ENCODE measurements around the gene PNKP. TPM values are rescaled to one million over a fixed set of nuclear protein-coding genes. Genes with fewer than 3 reads are reported as not detected.

The PNKP gene
- total and polyA plus RNA-seq, 9 donors, result 6.8 to 111 (median 53.9) TPM

DNA sequence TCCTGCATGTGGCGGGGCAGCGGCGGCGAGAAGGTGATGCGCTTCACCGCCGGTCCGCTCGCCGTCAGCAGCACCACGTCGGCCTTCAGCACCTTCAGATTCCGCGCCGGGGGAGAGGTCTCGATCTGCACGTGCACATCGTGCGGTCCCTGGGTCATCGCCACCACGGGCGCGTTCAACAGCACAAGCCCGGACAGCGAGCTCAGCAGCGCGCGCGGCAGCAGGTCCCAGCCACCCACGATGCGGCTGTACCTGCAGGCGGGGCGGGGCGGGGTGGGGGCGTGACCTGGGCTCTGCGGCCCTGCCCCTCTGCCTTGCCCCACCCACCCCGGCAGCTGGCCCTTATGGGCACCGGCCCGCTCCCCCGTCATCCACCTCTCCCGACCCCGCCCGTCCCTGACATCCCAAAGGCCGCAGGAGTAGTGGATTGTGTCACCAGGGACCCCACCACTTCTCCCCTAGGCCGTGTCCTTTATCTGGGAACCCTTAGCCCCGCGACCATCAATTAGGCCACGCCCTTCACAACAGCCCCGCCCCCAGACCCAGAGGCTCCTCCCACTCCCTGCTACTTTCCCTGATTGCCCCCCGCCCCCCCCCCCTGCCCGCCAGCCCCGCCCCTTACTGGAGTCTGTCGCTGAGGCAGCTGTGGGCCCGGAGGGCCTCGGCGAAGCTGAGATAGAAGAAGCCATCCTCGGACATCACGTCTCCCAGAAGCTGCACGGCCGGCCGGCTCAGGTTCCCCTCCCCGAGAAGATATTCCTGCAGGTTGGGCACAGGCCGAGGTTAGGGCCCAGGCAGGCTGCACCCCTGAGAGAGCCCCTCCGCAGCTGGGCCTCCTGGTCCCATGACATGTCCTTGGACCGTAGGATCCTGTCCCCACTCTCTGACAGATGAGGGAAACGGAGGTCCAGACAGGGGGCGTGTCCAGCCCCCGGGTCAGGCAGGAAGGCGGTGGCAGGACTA is 23.3 kb upstream of the PNKP start:
- Histone ChIP-seq H3K27me3 (no peaks in the 10 kb centered on the region), H3K4me3 (peak overlapping the region; percentile 2), H3K36me3 (no peaks in the 10 kb centered on the region), H3K4me1 (ENCODE audit: insufficient read depth) (peaks cover 6% of the 10 kb centered on the region), H3K9me3 (no peaks in the 10 kb centered on the region), H3K27ac (no peak overlapping the region)
- intact Hi-C loops (cut with DNase I), result no loop called here
- TF ChIP-seq, protein P1, sequence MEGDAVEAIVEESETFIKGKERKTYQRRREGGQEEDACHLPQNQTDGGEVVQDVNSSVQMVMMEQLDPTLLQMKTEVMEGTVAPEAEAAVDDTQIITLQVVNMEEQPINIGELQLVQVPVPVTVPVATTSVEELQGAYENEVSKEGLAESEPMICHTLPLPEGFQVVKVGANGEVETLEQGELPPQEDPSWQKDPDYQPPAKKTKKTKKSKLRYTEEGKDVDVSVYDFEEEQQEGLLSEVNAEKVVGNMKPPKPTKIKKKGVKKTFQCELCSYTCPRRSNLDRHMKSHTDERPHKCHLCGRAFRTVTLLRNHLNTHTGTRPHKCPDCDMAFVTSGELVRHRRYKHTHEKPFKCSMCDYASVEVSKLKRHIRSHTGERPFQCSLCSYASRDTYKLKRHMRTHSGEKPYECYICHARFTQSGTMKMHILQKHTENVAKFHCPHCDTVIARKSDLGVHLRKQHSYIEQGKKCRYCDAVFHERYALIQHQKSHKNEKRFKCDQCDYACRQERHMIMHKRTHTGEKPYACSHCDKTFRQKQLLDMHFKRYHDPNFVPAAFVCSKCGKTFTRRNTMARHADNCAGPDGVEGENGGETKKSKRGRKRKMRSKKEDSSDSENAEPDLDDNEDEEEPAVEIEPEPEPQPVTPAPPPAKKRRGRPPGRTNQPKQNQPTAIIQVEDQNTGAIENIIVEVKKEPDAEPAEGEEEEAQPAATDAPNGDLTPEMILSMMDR (IDR thresholded peaks at IDR 0.05), result no peak
- TF ChIP-seq POLR2A (IDR thresholded peaks at IDR 0.05) (no peak), EP300 (IDR thresholded peaks at IDR 0.05) (no peak)
- peak in 3 of 5 donors; percentile 49 to 69 (median 60) for DNase-seq
- 11 to 19% (median 14%) methylated on average over 31 to 69 of the region's 69 CpGs for WGBS, 3 donors

DNA sequence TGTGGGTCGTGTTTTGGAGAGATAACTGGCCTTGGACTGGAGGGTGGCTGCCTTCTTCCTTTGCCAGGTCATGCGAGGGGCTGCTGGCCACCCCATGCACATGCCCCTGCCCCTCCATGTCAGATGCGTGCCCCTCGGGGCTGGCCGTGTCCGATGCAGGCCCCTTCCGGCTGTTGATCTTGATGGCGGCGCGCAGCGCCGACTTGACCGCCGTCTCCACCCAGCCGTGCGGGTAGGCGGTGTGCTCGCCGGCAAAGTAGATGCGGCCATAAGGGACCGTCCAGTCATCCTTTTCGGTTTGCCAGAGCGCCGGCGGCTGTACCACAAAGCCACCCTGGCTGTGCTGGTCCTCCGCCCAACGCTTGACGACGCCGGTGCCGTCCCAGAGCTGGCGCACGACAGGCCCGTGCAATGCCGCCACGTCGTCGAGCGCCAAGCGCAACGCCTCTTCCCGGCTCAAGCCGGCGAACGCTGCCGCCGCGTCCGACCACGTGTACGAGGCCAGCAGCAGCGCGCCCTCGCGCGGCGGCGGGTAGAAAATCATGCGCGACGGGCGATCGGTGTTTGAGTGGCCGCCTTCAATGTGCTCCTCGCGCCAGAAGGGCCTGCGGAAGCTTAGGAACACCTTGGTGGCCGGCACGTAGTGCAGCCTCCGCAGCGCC is 22.4 kb upstream of the PNKP start:
- H3K27me3 ChIP-seq, result no peaks in the 10 kb centered on the region
- H3K4me3 ChIP-seq, result peak overlapping the region; percentile 2
- intact Hi-C loops (cut with DNase I), result no loop called here
- H3K9me3 ChIP-seq, result no peaks in the 10 kb centered on the region
- H3K4me1 ChIP-seq (ENCODE audit: insufficient read depth), result peaks cover 6% of the 10 kb centered on the region
- 13 to 24% (median 17%) methylated on average over 68 to 71 of the region's 71 CpGs for WGBS, 3 donors
- TF ChIP-seq POLR2A (IDR thresholded peaks at IDR 0.05) (no peak), EP300 (IDR thresholded peaks at IDR 0.05) (no peak)
- TF ChIP-seq, protein P1 (IDR thresholded peaks at IDR 0.05), result peak; percentile 82 to 84 (median 84)
- no peak overlapping the region for H3K27ac ChIP-seq
- H3K36me3 ChIP-seq, result no peaks in the 10 kb centered on the region
- peak; percentile 73 to 86 (median 79) for DNase-seq

- Histone ChIP-seq H3K27ac (no peak overlapping the region), H3K9me3 (no peaks in the 10 kb centered on the region), H3K4me1 (ENCODE audit: insufficient read depth) (peaks cover 6% of the 10 kb centered on the region), H3K36me3 (no peaks in the 10 kb centered on the region), H3K27me3 (no peaks in the 10 kb centered on the region), H3K4me3 (no peak overlapping the region)
- intact Hi-C loops (cut with DNase I), result no loop called here
- TF ChIP-seq POLR2A (IDR thresholded peaks at IDR 0.05) (no peak), EP300 (IDR thresholded peaks at IDR 0.05) (no peak)
- TF ChIP-seq, protein P1 (IDR thresholded peaks at IDR 0.05), result no peak
- 77 to 89% (median 83%) methylated on average over 23 of the region's 23 CpGs for WGBS, 3 donors
- peak in 1 of 5 donors; percentile 57 for DNase-seq
Measured at GRCh38 chr19:49889038-49889686, 21.8 kb upstream of the PNKP start.

- H3K4me1 ChIP-seq (ENCODE audit: insufficient read depth), result peaks cover 6% of the 10 kb centered on the region
- DNase-seq, result no peak
- intact Hi-C loops (cut with DNase I), result no loop called here
- no peaks in the 10 kb centered on the region for H3K36me3 ChIP-seq
- H3K27ac ChIP-seq, result no peak overlapping the region
- H3K9me3 ChIP-seq, result no peaks in the 10 kb centered on the region
- TF ChIP-seq POLR2A (IDR thresholded peaks at IDR 0.05), result no peak
- TF ChIP-seq, protein P1 (IDR thresholded peaks at IDR 0.05), result no peak
- TF ChIP-seq EP300 (IDR thresholded peaks at IDR 0.05), result no peak
- H3K4me3 ChIP-seq, result no peak overlapping the region
- no peaks in the 10 kb centered on the region for H3K27me3 ChIP-seq
- 74 to 90% (median 78%) methylated on average over 15 to 18 of the region's 18 CpGs for WGBS, 3 donors
Measured at GRCh38 chr19:49888510-49888824, 21.1 kb upstream of the PNKP start.
